Measurements from ENCODE around the gene MAN2C1. TPM values are rescaled to one million over a fixed set of nuclear protein-coding genes. Genes with fewer than 3 reads are reported as not detected.
"Not testable (repeated sequence)": the region's sequence is repeated elsewhere in the genome, so short reads cannot be mapped to it uniquely, and the experiment has no call there.

Gene MAN2C1
- total RNA-seq: 98.5 and 131 TPM in 2 replicates

DNA sequence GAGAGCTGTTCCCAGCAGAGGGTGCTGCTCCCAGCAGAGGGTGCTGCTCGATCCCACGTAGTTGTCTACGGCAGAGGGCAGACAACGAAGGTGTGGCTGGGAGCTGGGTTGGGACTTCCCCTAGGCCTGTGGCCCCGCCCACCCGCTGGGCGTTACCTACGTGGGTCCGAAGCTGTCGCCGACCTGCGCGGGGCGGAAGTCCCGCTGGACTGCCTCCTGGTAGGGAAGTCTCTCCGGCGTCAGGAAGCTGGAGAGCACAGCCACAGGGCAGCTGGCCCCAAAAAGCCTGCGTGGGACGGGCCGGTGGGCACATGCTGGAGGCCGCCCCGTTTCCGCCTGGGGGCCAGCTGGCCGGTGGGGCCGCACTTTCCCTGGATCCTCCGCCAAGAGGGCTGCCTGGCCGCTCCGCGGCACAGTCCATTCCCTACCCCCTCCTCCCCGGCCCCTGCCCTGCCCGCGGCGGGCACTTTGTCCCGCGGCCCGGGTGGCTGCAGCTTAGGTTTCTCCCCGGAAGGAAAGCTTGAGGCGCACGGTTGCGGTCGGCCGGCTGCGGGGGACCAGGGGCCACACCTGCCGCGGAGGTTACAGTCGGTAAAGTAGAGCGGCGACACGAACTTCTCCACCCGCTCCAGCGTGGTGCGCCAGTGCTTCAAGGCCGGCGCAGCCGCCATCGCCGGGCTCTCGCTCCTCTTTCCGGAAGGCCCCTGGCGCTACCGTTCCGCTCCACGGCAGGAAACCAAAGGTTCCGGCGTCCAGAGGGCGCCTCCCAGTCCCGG lies at the start of gene MAN2C1:
Gene MAN2C1 (minus strand): TSS at position 695 of the 776 bp plus-strand sequence. CDS start 24 bp downstream, at position 671.
- DNase-seq (ENCODE audit: low read depth in 2 of 2): peak; percentile 94 to 96

DNA sequence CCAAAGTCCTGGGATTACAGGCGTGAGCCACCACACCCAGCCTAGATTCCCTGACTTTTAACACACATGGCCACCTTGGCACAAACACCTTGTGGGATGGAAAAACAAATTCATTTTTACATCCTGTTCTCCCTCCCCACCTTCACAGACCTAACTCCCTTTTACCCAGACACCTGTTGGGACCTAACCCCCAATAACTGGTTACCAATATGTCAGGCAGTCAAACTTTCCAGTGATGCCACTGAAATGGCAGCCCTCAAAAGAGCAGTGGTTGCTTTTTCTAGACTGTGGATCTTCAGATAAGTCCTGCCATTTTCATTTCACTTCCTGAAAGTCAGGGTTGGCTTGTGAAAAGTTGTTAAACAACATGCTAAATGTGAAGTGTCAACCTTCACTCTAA lies 48.2 kb upstream of the MAN2C1 start:
- peak in 1 of 2 donors; percentile 14 for DNase-seq (ENCODE audit: low read depth in 2 of 2)

DNA sequence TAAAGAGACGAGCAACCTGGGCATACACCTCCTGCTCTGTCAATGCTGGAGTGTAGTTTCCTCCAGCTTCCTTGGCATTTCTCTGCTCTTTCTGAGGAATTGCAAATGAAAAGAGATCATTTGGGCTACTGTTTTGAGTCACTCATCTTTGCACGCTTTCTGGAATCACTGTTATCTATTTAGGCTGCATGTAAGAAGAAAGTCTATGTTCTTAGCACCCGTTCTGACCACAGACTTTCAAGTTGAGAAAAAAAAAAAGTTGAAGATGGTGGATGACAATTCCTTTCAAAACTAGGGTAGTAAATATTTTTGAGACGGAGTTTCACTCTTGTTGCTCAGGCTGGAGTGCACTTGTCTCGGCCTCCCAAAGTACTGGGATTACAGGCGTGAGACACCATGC lies 41.8 kb upstream of the MAN2C1 start:
- no peak for DNase-seq (ENCODE audit: low read depth in 2 of 2)

DNA sequence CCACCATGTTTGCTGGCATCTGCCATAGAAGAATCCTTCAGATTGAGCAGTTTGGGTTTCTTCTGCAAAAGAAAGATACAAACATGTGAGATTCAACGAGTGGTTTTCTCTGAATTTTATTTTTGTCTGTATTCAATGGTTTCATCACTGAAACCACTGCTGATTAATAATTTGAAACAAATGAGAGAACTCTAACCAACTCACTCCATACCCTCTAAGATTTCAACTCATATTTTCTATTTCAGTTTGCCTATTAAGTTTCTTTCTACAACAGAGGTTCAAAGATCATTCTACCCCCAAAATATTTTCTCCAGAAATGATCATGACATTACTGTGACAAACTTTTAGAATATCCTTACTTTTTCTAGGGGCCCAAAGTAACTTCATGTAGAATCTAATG lies 38.7 kb upstream of the MAN2C1 start:
- no peak for DNase-seq (ENCODE audit: low read depth in 2 of 2)

DNA sequence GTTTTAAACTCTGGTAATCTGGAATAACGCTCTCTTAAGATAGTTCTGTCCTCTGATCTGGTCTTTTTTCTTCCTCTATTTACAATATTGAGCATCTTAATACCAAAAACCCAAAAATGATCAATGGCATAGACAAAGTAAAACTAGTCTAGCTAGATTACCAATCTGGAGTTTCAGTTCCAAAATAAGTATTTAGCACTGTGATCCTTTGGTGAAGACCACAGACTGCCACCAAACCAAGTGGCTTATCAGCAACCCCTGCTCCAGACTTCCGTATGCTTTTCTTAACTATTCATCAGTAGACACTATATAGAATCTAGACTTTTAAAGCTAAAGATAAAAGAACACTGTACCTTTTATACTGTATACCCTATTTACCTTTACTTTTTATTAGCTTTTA lies 35.5 kb upstream of the MAN2C1 start:
- DNase-seq (ENCODE audit: low read depth in 2 of 2): no peak

DNA sequence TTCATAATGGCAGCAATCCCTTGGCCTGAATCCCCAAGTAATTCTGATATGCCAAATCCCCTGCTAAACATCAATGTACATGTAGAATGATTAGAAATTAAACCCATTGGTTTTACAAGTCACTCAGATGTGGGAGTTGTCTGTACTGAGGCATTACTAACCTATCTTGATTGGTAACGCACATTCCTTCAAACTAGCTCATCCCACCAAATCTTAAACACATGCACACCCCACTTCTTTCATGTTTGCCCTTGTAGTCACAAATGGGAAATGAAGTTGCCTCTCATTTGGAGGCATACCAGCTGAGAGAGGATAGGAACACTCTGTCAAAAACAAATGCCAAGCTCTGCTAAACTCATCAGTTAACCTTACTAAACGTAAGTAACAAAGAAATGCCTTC lies 29.1 kb upstream of the MAN2C1 start:
- DNase-seq (ENCODE audit: low read depth in 2 of 2): no peak

DNA sequence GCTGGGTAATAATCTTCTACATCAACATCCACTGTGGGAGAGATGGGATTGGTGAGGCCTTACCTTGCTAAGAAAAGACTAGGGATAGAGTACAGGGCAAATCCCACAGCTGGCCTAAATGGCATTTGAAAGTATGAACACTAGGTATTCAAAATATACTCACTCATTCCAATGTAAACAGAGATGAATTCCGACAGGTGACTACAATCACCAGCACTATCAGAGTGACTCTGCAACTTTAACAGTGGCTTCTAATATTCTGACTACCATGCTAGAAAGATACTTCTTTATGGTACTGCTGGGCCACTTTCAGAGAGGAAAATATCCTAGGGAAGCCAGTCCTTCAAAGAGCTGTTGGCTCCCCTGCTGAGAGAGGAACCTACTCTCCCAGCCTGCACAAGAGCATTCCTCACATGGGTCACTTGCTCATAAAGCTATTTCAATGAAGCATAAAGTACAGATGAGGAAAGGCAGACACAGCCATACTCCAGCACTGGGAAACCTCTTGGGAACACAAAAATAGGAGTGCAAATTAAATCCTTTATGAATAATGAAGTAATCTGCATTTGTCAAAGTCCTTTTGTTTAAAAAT lies 21.5 kb upstream of the MAN2C1 start:
- no peak for DNase-seq (ENCODE audit: low read depth in 2 of 2)

DNA sequence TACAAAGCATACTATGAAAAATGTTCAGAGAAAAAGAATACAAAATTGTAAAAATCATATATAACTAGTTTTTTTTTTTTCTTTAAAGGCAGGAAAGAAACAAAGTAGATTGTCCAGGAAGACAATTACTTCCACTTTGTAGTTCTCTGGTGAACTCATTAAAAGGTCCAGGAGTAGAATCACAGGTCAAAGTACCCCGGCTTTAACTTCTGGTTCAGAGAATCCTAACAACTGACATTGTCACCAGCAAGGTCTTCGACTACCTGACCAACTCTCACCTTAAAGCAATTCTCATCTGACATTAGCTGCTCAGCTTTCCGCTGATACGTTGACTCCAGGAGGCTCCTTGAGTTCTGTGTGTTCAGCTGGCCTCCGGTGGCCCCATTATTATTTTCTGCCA lies 15.6 kb upstream of the MAN2C1 start:
- DNase-seq (ENCODE audit: low read depth in 2 of 2): not testable (repeated sequence)

DNA sequence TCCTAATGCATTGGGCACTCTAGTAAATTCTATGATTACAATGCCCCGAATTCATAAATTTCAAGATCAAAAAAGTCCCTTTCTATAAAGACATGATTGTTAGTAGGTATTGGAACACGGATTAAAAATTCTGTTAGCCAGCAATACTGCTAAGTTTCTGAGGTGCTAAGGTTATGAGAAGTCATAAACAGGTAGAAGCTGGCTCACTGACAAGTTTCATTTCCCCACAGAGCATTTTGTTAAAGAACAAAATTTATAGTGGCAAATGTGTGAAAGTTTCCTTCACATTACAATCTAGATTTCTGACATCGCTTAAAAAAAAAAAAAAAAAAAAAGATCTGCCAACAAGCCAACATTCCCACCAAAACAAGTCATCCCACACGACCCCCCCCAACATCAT lies 12.4 kb upstream of the MAN2C1 start:
- DNase-seq (ENCODE audit: low read depth in 2 of 2): no peak

DNA sequence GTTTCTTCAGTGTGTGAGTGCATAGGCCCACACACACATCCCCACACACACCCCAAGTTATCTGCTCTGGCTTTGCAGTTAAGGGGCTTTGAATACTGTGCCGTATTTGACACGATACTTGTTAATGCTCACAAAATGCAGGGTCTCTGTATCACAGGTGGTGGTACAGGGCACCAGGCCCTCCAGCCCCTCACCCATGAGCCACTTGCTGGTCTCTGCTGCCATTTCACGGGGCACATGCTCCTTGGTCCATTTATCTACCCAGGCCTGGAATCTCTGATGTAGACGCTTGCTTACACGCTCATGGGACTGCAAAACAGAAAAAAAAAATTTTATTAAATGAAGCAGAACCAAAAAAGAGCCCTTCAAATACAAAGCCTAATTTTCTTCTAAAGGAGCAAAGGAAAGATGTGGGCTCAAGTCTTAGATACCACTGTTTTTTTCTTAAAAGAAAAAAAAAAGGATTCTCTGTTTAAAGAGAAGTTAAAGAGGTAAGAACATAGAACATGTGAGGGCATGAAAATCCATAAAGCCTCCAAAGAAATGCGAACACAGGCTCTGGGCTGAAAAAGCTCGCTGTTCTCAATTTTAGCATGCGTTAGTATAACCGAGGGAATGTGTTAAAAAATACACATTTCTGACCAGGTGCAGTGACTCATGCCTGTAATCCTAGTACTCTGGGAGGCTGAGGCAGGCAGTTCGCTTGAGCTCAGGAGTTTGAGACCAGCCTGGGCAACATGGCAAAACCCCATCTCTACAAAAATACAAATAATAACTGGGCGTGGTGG lies 3.7 kb upstream of the MAN2C1 start:
- DNase-seq (ENCODE audit: low read depth in 2 of 2): no peak

DNA sequence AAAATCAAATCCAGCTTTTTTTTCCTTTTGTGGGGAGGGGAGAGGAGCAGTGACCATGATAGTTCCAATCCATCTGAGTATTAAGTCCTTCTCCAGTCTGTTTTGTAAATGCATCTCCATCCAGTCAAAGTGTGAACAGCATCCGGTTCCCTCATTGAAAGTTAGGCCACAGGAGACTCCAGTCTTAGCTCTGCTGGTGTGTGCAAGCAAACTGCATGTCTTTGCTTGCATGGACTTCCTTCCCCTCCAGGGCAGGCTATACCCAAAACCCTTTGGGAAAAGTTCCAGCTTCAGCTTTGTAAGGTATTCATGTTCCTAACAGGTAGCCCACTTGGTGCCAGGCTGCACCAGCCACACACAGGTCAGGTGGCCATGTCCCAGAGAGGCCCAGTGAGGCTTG lies 3.1 kb upstream of the MAN2C1 start:
- no peak for DNase-seq (ENCODE audit: low read depth in 2 of 2)

DNA sequence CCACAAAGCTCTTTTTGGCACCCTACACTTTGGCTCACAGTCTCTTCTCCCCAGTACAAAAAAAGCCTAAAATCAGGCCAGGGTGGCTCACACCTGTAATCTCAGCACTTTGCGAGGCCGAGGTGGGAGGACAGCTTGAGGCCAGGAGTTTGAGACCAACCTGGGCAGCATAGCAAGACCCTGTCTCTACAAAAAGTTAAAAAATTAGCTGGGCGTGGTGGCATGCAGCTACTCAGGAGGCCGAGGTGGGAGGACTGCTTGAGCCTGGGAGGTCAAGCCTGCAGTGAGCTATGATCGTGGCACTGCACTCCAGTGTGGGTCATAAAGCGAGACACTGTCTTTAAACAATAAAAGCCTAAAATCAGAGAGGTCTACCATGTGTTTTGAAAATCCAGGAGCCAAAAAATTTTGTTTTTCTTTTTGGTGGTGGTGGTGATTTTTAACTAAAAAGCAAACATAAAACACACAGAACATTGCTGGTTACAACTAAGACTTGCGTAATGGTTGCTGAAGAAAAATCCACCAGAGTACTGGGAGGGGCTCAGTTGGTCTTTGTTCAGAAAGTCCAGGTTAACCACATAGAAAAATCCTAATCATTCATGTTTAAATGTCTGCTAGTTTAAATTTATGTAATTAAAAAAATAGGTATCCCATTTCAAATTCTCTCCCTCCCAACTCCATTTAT lies 1.6 kb upstream of the MAN2C1 start:
- DNase-seq (ENCODE audit: low read depth in 2 of 2): no peak

DNA sequence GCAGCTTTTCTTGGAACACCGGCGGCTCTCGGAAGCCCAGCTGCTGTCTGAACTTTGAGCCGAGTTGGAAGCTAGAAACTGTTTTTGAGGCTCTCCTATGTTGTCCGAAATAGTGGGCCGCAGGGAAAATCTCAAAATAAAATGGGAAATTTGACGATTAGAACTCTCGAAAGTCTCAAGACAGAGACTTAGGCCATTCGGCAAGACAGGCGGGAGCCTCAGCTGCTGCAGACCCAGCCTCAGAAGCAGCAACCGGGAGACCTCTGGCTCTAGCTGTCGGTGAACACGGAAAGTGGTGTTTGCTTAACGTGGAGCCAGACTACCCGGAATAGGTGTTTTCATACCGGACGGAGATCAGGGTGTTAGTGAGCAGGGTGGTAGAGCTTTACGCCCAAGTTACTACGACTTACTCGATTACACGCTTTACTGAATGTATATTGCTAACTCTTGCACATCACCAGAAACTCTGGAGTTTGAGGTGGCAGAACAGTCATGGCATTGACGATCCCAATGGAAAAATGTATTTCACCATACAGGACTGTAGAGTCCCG lies 357 bp upstream of the MAN2C1 start:
- peak in 1 of 2 donors; percentile 33 for DNase-seq (ENCODE audit: low read depth in 2 of 2)

DNA sequence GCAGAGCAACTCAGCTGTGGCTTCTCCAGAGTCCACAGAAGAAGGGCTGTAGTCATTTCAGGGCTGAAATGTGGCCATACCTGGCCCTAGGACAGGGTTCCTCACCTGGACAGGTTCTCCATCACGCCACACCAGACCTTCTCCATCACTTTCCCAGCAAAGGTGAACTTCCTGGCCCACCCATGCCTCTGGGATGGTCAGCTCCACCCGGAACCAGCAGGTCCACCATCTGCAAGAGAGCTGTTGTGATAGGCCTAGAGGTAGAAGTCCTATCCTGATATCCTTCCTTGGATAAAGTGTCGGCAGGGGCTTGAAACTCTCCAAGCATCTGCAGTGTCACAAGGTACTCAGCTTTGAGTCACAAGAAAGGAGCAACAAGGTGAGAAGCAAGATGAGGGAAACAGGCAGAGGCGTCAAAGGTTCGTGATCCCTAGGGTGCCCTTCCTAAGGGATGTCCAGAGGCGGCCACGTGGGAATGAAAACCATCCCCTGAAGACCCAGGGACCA lies 948 bp downstream of the MAN2C1 start:
- DNase-seq (ENCODE audit: low read depth in 2 of 2): no peak

DNA sequence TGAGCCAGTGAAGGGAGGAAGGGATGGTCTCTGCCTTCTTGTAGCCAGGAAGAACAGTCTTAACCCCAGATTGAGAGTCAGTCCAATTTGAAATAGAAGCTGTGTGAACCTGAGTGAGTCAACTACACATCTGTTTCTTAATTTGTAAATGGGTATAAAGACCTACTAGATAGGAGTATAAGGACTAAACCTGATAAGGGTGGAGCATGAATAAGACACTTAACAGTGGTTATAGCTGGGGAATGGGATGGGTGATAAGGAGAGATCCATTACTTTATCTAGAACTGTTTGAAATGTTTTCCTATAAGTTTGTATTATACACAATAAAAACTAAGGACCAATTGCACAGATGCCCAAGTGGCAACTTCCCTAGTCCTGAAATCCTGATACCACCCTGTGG lies 1.4 kb downstream of the MAN2C1 start:
- no peak for DNase-seq (ENCODE audit: low read depth in 2 of 2)

DNA sequence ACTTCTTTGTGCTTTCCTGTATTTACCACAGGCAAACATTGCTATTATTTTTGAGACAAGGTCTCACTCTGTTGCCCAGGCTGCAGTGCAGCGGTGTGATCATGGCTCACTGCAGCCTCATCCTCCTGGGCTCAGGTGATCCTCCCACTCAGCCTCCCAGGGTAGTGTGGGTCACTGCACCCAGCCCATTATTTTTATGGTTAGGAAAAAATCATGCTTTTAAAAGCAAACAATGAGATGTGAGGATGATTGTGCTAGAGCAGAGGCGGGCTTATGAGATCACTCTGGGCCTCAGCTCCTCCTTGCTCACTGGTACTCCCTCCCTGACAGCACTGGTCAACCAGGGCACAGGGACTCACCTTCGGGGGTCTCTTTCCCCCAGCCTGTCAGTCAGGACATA lies 2.2 kb downstream of the MAN2C1 start:
- no peak for DNase-seq (ENCODE audit: low read depth in 2 of 2)

DNA sequence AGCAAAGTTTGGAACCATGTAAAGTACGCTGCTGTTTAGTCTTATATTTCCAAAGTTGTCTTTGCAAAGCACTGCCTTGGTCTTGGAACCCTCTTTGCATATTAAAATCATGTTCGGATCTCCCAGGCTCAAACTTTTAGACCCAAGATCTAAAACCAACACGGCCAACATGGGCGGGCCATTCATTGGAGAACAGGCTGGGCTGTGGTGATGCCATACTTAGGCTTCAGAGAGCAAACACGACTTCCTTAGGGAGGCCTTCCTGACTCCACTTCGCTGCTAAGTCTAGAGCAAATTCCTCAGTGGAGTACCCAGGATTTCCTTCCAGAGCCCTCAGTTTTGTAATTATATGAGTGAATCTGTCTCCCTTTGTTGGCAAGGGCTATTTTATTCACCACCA lies 3.5 kb downstream of the MAN2C1 start:
- no peak for DNase-seq (ENCODE audit: low read depth in 2 of 2)

DNA sequence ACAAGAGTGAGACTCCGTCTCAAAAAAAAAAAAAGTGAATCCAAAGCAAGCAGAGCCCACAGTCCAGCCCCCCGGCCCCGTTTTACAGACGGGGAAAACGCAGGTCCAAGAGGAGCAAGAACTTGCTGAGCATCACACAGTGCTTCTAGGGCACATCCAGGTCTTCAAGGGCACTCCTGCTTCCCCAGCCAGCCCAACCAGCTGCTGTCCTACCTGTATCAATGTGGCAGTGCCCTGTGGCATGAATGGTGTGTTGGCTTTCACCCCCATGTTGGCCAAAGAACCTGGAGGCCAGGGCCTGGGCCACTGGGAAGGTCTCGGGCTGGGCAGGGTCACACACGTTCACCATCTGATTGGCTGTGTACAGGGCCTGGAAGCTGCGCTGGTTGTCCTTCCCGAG lies 4.6 kb downstream of the MAN2C1 start:
- DNase-seq (ENCODE audit: low read depth in 2 of 2): no peak

DNA sequence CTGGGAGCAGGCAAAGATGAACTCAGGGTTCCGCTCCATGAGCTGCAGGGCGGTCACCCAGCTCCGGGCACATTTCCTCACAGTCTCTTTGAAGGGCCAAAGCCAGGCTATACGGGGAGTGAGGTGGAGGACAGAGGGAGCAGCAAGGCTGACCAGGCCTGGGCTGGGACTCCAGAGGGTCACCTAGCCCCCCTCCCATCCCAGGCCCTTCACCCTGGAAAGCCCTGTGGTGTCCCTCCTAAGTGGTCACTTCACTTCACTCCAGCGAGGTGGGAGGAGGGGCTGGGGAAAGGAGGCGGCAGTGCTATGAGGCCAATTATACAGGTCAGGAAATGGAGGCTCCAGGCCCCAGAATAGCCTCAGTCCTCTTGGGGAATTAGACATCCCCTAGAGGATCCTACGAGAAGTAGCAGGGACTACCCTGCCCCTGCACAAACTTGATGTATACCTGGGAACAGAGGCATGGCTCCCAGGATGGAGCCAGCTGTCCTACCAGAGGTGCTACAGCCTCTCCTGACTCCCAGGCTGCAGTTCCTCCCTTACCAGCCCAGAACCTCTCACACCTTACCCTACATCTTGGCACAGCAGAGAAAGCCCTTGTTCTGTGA lies 5.7 kb downstream of the MAN2C1 start:
- DNase-seq (ENCODE audit: low read depth in 2 of 2): no peak

DNA sequence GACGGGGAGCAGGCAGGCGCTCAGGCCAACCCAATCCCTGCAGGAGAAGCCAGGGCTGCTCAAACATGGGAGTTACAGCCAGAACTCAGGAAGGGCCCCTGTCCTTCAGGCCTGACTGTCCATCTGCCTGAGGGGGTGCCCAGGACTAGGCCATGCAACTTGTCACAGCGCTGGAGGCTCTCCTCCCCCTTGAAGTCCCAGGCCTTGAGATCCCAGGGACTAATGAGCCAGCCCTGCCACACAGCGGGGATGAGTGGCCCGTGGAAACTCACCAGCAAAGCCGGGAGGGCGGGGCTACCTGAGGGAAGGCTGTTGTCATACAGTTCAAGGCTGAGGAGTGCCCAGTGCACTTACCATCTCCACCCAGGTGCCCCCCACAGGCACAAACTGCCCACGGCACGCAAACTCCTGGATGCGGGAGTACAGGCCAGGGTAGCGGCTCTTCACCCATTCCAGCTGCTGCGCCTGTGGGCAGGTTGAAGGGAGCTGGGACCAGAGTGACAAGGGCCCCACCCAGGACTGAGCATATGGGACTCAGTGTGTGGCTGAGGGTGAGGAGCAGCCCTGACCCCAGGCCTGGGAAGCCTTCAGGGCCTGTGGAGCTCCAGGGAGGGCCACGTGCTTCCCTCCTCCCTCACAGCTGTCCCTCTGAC lies 6.3 kb downstream of the MAN2C1 start:
- DNase-seq (ENCODE audit: low read depth in 2 of 2): no peak

Data from dermis microvascular lymphatic vessel endothelial cell (primary cell).